NCI-H146 (cell line): ENCODE data around the gene GATAD2B.
A peak's percentile ranks its signal among the peaks of the same experiment; 100 is the strongest.
"Not testable (repeated sequence)": the region's sequence is repeated elsewhere in the genome, so short reads cannot be mapped to it uniquely, and the experiment has no call there.

Experiments
- DNase-seq: peaks from one replicate; lab custom pipeline; 2025; lab: John Stamatoyannopoulos, UW

Gene GATAD2B

GRCh38 chr1:153795934-153796785 is 126.6 kb downstream of the GATAD2B start:
- no peak for DNase-seq

- no peak for DNase-seq
Observed at GRCh38 chr1:153795330-153795837, 127.4 kb downstream of the GATAD2B start.

DNA sequence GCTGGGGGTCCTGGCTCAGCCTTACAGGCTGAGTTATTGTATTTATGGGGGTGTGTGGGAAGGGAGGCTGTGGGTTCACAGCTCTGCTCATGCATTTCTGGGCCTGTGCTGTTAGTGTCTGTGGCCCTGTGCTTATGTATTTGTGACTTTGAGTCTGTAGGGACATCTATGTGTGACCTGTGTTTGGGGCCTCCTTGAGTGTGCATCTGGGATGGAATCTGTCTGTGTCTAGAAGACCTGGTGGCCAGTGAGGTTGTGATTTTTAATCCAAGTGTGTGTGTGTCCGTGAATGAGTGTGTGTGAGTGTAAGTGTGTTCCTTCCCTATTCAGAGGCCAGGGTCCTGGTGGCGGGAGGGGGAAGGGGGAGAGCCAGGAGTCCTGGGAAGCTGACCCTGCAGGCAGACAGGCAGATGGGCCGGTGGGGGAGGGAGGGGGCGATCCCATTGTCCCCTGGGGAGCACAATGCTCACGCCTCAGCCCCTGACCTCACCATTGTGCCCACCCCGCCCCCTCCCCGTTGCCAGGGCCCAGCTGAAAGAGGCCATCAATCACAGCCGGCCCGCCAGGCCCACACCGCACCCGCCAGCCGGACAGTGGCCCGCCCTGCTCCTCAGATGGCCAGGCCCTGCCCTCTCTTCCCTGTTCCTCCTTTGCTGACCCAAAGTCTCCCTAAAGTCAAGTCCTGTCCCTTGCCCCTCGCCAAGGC is 128.0 kb downstream of the GATAD2B start:
- no peak for DNase-seq

GRCh38 chr1:153793973-153794615 is 128.7 kb downstream of the GATAD2B start:
- DNase-seq, result no peak

GRCh38 chr1:153793261-153793972 is 129.4 kb downstream of the GATAD2B start:
- no peak for DNase-seq

- DNase-seq, result no peak
Observed at GRCh38 chr1:153792631-153793041, 130.1 kb downstream of the GATAD2B start.

DNA sequence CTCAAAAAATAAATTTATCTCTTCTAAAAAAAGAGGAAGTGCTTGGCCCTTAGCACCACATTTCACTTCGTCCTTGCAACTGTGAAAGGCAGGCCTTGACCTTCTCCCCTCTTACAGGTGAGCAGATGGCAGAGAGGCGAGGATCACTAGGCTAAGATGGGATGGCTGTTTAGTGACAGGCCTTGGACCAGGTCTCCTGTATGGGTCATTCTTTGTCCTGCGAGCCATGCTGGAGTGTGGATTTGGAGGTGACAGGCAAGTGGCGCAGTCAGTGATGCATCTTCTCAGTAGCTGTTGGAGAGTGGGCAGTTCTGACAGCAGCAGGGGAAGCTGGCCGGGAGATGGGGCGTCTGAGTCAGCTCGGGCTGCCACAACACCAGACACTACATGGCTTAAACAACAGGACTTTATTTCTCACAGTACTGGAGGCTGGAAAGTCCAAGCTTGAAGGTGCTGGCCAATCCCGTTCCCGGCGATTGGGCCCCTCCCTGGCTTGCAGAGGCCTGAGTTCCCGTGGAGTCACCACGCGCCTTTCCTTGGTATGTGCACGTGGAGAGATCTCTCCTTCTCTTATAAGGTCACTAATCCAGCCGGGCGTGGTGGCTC is 131.0 kb downstream of the GATAD2B start:
- DNase-seq, result no peak

- no peak for DNase-seq
Observed at GRCh38 chr1:153790966-153791647, 131.7 kb downstream of the GATAD2B start.

DNA sequence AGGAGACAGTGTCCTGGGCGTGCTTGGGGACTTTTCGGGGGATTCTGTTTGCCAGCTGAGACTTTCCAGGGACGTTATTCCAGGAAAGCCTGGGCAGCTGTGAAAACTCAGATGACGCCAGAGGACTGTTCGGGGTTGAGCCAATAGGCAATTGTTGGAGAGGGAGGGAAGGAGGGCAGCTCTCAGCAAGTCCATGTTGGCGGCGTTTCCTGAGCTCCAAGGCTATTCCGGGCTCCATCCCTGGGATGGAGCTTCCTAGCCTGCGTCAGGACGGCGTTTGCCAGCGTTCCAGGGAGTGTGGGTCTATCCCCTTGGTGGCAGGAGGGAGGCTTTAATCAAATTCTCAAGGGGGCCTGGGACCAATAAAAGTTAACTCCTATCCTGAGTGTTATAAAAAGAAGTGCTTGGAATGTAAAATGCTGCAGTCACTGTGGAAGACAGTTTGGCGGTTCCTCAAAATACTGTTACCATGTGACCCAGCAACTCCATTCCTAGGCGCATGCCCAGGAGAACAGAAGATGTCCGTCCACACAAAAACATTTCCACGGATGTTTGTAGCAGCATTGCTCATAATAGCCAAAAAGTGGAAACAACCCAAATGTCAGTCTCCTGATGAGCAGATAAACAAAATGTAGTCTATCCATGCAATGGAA is 132.3 kb downstream of the GATAD2B start:
- DNase-seq, result peak; percentile 17

DNA sequence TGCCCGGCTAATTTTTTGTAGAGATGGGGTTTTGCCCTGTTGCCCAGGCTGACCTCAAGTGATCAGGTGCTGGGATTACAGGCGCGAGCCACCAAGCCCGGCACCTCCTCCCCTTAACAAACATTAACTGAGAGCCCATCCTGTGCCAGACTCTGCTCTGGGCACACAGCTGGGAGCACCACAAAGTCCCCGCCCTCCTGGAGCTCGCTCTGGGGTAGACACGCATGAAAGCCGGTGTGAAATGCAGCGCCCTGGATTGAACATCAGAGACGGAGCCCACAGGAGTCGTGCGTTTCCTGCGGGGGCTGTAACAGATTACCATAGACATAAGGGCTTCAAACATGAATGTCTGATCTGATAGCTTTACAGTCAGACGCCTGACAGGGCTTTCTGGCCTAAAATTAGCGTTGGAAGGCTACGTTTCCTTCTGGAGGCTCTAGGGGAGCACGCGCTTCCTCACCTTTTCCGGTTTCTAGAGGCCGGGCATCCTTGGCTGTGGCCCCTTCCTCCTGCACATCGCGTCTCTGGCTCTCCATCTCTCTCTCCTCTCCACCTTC is 133.2 kb downstream of the GATAD2B start:
- DNase-seq, result no peak

GRCh38 chr1:153786038-153786790 is 136.6 kb downstream of the GATAD2B start:
- no peak for DNase-seq

GRCh38 chr1:153783233-153784190 is 139.3 kb downstream of the GATAD2B start:
- peak; percentile 91 for DNase-seq

GRCh38 chr1:153782648-153783047 is 140.1 kb downstream of the GATAD2B start:
- DNase-seq, result not testable (repeated sequence)

GRCh38 chr1:153780551-153780950 is 142.2 kb downstream of the GATAD2B start:
- DNase-seq, result no peak

DNA sequence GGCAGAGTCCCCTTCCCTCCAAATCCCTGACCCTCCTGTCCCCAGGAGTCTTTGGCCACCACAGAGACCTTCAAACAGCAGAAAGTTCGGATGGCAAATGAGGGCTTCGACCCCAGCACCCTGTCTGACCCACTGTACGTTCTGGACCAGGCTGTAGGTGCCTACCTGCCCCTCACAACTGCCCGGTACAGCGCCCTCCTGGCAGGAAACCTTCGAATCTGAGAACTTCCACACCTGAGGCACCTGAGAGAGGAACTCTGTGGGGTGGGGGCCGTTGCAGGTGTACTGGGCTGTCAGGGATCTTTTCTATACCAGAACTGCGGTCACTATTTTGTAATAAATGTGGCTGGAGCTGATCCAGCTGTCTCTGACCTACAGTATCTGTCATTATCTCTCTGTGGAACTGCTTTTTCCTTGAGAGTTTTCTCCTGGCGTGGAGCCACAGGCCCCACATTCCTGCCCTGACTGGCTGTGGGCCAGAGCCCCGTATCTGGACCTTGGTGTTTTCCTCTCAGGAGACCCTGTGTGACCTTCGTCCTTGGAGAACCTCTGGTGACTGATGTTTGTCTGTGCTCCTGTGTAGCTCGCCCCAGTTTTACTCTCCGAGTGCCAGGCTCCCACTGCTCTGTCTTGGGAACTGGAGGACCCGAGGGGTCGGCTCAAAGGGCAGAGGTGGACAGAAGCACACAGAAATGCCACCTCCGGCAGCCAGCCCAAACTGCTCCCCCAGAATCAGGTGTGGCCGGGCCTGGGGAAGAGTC is 142.8 kb downstream of the GATAD2B start:
- no peak for DNase-seq

DNA sequence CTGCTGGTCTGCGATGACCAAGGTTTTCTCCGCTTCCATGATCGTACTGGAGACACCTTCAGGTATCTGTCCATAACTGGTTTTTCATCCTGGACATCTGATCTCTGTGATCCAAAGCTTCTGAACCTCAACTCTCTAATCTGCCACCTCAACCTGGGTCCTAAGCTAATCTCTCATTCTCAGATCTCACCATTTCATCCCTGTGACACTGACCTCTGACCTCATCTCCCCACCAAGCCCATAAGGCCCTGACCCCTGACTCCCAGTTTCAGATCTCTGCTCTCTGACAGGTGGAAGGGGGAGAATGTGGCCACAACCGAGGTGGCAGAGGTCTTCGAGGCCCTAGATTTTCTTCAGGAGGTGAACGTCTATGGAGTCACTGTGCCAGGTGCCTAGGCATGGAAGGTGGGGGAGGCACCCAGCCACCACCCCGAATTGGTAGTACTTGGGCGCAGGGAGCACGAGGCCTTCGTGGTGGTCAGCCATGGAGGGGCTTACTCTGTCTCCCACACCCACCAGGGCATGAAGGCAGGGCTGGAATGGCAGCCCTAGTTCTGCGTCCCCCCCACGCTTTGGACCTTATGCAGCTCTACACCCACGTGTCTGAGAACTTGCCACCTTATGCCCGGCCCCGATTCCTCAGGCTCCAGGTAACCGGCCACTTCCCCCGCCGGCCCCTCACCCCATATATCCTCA is 143.8 kb downstream of the GATAD2B start:
- DNase-seq, result no peak
